Endothelial cell of umbilical vein (primary cell): ENCODE measurements around the gene PLCG2. TPM values are rescaled to one million over a fixed set of nuclear protein-coding genes. Genes with fewer than 3 reads are reported as not detected.

Experiments
- BruUV-seq: library from RNA; stranded (reverse); fragments of 400-500 nt; replicated peaks from 2 replicates; lab custom pipeline; 2021; lab: Mats Ljungman, UMichigan
- CTCF ChIA-PET: fragments of 300-600, 350-600 bp; sonication (Branson Sonifier 250); formaldehyde crosslinking; loops from one replicate; lab custom pipeline; 2021; ENCODE audit warnings: antibody characterized with exemption, inconsistent platforms; lab: Charles Lee
- POLR2A ChIA-PET: fragments of 300-600, 350-600 bp; sonication (Branson Sonifier 250); formaldehyde crosslinking; loops from one replicate; lab custom pipeline; 2021; ENCODE audit warnings: antibody characterized with exemption, inconsistent platforms; lab: Charles Lee
- DNase-seq: peaks from one replicate; pipeline ENCODE4 v3.0.0-alpha.2; 2011; ENCODE audit warnings: low read depth, low spot score
- FAIRE-seq: peaks from 2 replicates; lab custom pipeline; 2011; peaks lifted over from hg19 to GRCh38; lab: Jason Lieb, UNC
- H2AFZ ChIP-seq: 2 replicates; pipeline ENCODE4 v1.6.0; 2012; ENCODE audit warnings: low read depth, low read length, control low read depth, inconsistent platforms
- H3K27ac ChIP-seq: 2 replicates; pipeline ENCODE4 v1.5.1; 2011; ENCODE audit warnings: low read depth, mild to moderate bottlenecking, control low read depth, low read length, moderate library complexity; ENCODE audit not compliant: insufficient read depth
- H3K27me3 ChIP-seq, 2 experiments: 2 replicates each; pipeline versions ENCODE4 v1.6.0 to v1.6.1; 2011; ENCODE audit warnings: low read length in 2 of 2, mixed read lengths in 1 of 2; ENCODE audit not compliant: control insufficient read depth in 2 of 2, insufficient read depth in 2 of 2
- H3K36me3 ChIP-seq, 2 experiments: 2 replicates in 1 of 2; 3 replicates in 1 of 2; pipeline ENCODE4 v1.5.1; 2011; ENCODE audit warnings: low read length in 2 of 2, mild to moderate bottlenecking in 1 of 2, moderate library complexity in 1 of 2; ENCODE audit not compliant: control insufficient read depth in 2 of 2, insufficient read depth in 2 of 2; ENCODE audit errors: extremely low read depth in 1 of 2
- H3K4me1 ChIP-seq: 3 replicates; pipeline ENCODE4 v1.5.1; 2011; ENCODE audit warnings: mild to moderate bottlenecking, low read length; ENCODE audit not compliant: control insufficient read depth, insufficient read depth; ENCODE audit errors: extremely low read depth
- H3K4me2 ChIP-seq: 2 replicates; pipeline ENCODE4 v1.6.1; 2011; ENCODE audit warnings: low read length, control low read depth, mixed read lengths; ENCODE audit not compliant: insufficient read depth
- H3K4me3 ChIP-seq, 3 experiments: fragments of 200-600 bp in 1 of 3; sonication (generic), shearing (Covaris generic) in 1 of 3; replicated peaks in 1 of 3; 2 replicates each; pipeline ENCODE4 v1.5.1; 2011 to 2016; ENCODE audit warnings: control low read depth in 3 of 3, low read length in 3 of 3, mild to moderate bottlenecking in 2 of 3, inconsistent platforms in 1 of 3, low read depth in 1 of 3, moderate library complexity in 1 of 3; ENCODE audit not compliant: insufficient read depth in 1 of 3
- H3K79me2 ChIP-seq: 2 replicates; pipeline ENCODE4 v1.6.0; 2012; ENCODE audit warnings: low read length, inconsistent platforms; ENCODE audit not compliant: control insufficient read depth, insufficient read depth
- H3K9ac ChIP-seq: replicated peaks from 2 replicates; pipeline ENCODE3; 2011; ENCODE audit warnings: low read length, control low read depth; ENCODE audit not compliant: insufficient read depth; ENCODE audit errors: extremely low read depth
- H3K9me1 ChIP-seq: replicated peaks from 3 replicates; pipeline ENCODE4 v1.6.0; 2011; ENCODE audit warnings: mild to moderate bottlenecking, low read length; ENCODE audit not compliant: control insufficient read depth, insufficient read depth; ENCODE audit errors: extremely low read depth
- H3K9me3 ChIP-seq: replicated peaks from 2 replicates; pipeline ENCODE4 v1.5.1; 2012; ENCODE audit warnings: low read length, inconsistent platforms; ENCODE audit not compliant: control insufficient read depth, insufficient read depth
- H4K20me1 ChIP-seq: replicated peaks from 2 replicates; pipeline ENCODE3; 2011; ENCODE audit warnings: mild to moderate bottlenecking, low read length; ENCODE audit not compliant: control insufficient read depth, insufficient read depth; ENCODE audit errors: extremely low read depth
- EZH2 ChIP-seq: IDR thresholded peaks from 2 replicates; pipeline ENCODE4 v1.6.1; 2012; ENCODE audit warnings: borderline replicate concordance, low read depth, mild to moderate bottlenecking, moderate library complexity, low read length, inconsistent platforms; ENCODE audit not compliant: severe bottlenecking
- FOS ChIP-seq: IDR thresholded peaks from 2 replicates; pipeline ENCODE4 v1.6.1; 2011; ENCODE audit warnings: mild to moderate bottlenecking, low read length, moderate library complexity, borderline replicate concordance; ENCODE audit not compliant: insufficient read depth
- GATA2 ChIP-seq: IDR thresholded peaks from 2 replicates; pipeline ENCODE4 v1.7.0; 2011; ENCODE audit warnings: low read depth, mild to moderate bottlenecking, moderate library complexity, mixed read lengths, low read length; ENCODE audit not compliant: insufficient read length, insufficient read depth
- JUN ChIP-seq: IDR thresholded peaks from 2 replicates; pipeline ENCODE4 v1.6.1; 2011; ENCODE audit warnings: borderline replicate concordance, low read depth; ENCODE audit not compliant: insufficient read length, insufficient read depth
- MYC ChIP-seq: IDR thresholded peaks from one replicate; pipeline ENCODE4 v1.6.1; 2011; ENCODE audit warnings: mild to moderate bottlenecking, low read depth, low read length
- POLR2A ChIP-seq: IDR thresholded peaks from 2 replicates; pipeline ENCODE4 v1.6.1; 2012; ENCODE audit warnings: low read depth, mild to moderate bottlenecking, control low read depth, low read length
- POLR2AphosphoS5 ChIP-seq: IDR thresholded peaks from 2 replicates; pipeline ENCODE4 v1.6.1; 2012; ENCODE audit warnings: low read depth, mild to moderate bottlenecking, control low read depth, low read length, moderate library complexity; ENCODE audit not compliant: insufficient read depth
- dilution Hi-C: fragments of 300-500 bp; cut with MboI; formaldehyde crosslinking; loops from one replicate; pipeline ENCODE4 v1.15.0; 2019; ENCODE audit warnings: low sequenced_read_pairs; ENCODE audit not compliant: extremely low pct_ligation_motif_present
- intact Hi-C: fragments of 100-400 bp; cut with micrococcal nuclease; formaldehyde crosslinking; loops from one replicate; pipeline ENCODE4 v1.10.0; 2022
- polyA plus RNA-seq, 4 experiments: library from polyadenylated mRNA; depleted of rRNA in 3 of 4; stranded (reverse) in 3 of 4; unstranded in 1 of 4; fragments of >200 nt; gene quantifications; 2 replicates each; pipeline versions ENCODE4 v1.2.1 to v1.2.3, GENCODE V29; 2011 to 2012; ENCODE audit warnings: missing spikeins in 1 of 4
- total RNA-seq: library from RNA; stranded (reverse); gene quantifications from 2 replicates; pipeline ENCODE4 v1.2.3, GENCODE V29; 2021
- TF ChIP-seq, protein P1 (sequence below), 2 donors: IDR thresholded peaks; 1 replicate in 1 of 2; 2 replicates in 1 of 2; pipeline ENCODE4 v1.5.1; 2011; ENCODE audit warnings: low read length in 2 of 2, mild to moderate bottlenecking in 2 of 2, moderate library complexity in 2 of 2, control low read depth in 1 of 2, inconsistent platforms in 1 of 2, low read depth in 1 of 2; ENCODE audit not compliant: insufficient read depth in 1 of 2; ENCODE audit errors: extremely low read depth in 1 of 2
- TF ChIP-seq, protein P2 (sequence below): IDR thresholded peaks from 2 replicates; pipeline ENCODE4 v1.6.1; 2011; ENCODE audit not compliant: insufficient read depth, insufficient read length

PLCG2 gene
- total and polyA plus RNA-seq, 2 donors (not counting 3 experiments of a cell fraction or from before 2014, with no cell fraction given), result 10.8 to 13.6 TPM

- no peaks in the 10 kb centered on the region for H4K20me1 ChIP-seq
- no peaks in the 10 kb centered on the region for H3K9me3 ChIP-seq
- H3K79me2 ChIP-seq, result no peaks in the 10 kb centered on the region
- no peaks in the 10 kb centered on the region for H3K4me1 ChIP-seq
- ChIA-PET CTCF (no interaction called here), POLR2A (no interaction called here)
- DNase-seq (no peak), FAIRE-seq (no peak)
- no peak overlapping the region for H2AFZ ChIP-seq
- no peak overlapping the region for H3K4me2 ChIP-seq
- H3K9ac ChIP-seq, result no peak overlapping the region
- no peaks in the 10 kb centered on the region for H3K27me3 ChIP-seq
- no peak overlapping the region for H3K4me3 ChIP-seq
- no TSS peak for BruUV-seq
- TF ChIP-seq POLR2A (no peak), POLR2AphosphoS5 (no peak), MYC (no peak), EZH2 (no peak), FOS (no peak), JUN (no peak), GATA2 (no peak)
- TF ChIP-seq, protein P1, sequence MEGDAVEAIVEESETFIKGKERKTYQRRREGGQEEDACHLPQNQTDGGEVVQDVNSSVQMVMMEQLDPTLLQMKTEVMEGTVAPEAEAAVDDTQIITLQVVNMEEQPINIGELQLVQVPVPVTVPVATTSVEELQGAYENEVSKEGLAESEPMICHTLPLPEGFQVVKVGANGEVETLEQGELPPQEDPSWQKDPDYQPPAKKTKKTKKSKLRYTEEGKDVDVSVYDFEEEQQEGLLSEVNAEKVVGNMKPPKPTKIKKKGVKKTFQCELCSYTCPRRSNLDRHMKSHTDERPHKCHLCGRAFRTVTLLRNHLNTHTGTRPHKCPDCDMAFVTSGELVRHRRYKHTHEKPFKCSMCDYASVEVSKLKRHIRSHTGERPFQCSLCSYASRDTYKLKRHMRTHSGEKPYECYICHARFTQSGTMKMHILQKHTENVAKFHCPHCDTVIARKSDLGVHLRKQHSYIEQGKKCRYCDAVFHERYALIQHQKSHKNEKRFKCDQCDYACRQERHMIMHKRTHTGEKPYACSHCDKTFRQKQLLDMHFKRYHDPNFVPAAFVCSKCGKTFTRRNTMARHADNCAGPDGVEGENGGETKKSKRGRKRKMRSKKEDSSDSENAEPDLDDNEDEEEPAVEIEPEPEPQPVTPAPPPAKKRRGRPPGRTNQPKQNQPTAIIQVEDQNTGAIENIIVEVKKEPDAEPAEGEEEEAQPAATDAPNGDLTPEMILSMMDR (IDR thresholded peaks at IDR 0.05; ENCODE audit: extremely low read depth in 1 of 2, insufficient read depth in 1 of 2, low read depth in 1 of 2, low read length in 2 of 2), result no peak
- TF ChIP-seq, protein P2, sequence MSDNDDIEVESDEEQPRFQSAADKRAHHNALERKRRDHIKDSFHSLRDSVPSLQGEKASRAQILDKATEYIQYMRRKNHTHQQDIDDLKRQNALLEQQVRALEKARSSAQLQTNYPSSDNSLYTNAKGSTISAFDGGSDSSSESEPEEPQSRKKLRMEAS, result no peak
- H3K36me3 ChIP-seq, result no peaks in the 10 kb centered on the region
- dilution Hi-C loops (no loop called here), intact Hi-C loops (no loop called here)
- no peaks in the 10 kb centered on the region for H3K9me1 ChIP-seq
- no peak overlapping the region for H3K27ac ChIP-seq
Observed at GRCh38 chr16:81821436-81822128, 42.5 kb downstream of the PLCG2 start.
